T-helper 2 cell treated with Interferon-gamma antibody and Interleukin-4, amounts not matched to agents 100 ng/mL and 5 ng/mL, for 36 hours (primary cell): ENCODE results near the gene ITPR2. TPM values are rescaled to one million over a fixed set of nuclear protein-coding genes. Genes with fewer than 3 reads are reported as not detected.
"Not testable (repeated sequence)": the region's sequence is repeated elsewhere in the genome, so short reads cannot be mapped to it uniquely, and the experiment has no call there.

Experiments used
- intact Hi-C: fragments of 100-400 bp; cut with micrococcal nuclease; formaldehyde crosslinking; loops from one replicate; pipeline ENCODE4 v1.15.1; 2023
- total RNA-seq: library from RNA; stranded (reverse); gene quantifications from 2 replicates; pipeline ENCODE4 v1.2.3, GENCODE V29; 2022

Gene ITPR2
- total RNA-seq, 1 donor from 2014 or later = 40.2 TPM

- intact Hi-C loops = loop anchor here (5.0 to 10.0 kb wide), 2 partner anchors 86 to 454 kb away; partner anchors contain the start of genes FGFR1OP2 and INTS13
Observed at GRCh38 chr12:26851031-26851809, 18.2 kb upstream of the ITPR2 start.

- intact Hi-C loops = loop anchor here (10.0 kb wide), 1 partner anchor 723 kb away; the partner anchor contains the start of gene BHLHE41
Observed at GRCh38 chr12:26848156-26848825, 15.3 kb upstream of the ITPR2 start.

GRCh38 chr12:26847431-26847830 lies 14.4 kb upstream of the ITPR2 start:
- intact Hi-C loops = loop anchor here (10.0 kb wide), 1 partner anchor 723 kb away; the partner anchor contains the start of gene BHLHE41

GRCh38 chr12:26846416-26846815 lies 13.4 kb upstream of the ITPR2 start:
- intact Hi-C loops = loop anchor here (10.0 kb wide), 1 partner anchor 722 kb away; the partner anchor contains the start of gene BHLHE41

GRCh38 chr12:26845984-26846383 lies 13.0 kb upstream of the ITPR2 start:
- intact Hi-C loops = loop anchor here (10.0 kb wide), 1 partner anchor 721 kb away; the partner anchor contains the start of gene BHLHE41

GRCh38 chr12:26845057-26845666 lies 12.2 kb upstream of the ITPR2 start:
- intact Hi-C loops = loop anchor here (10.0 kb wide), 1 partner anchor 720 kb away; the partner anchor contains the start of gene BHLHE41

- intact Hi-C loops = loop anchor here (10.0 kb wide), 1 partner anchor 719 kb away; the partner anchor contains the start of gene BHLHE41
Observed at GRCh38 chr12:26843311-26843710, 10.3 kb upstream of the ITPR2 start.

- intact Hi-C loops = loop anchor here (10.0 kb wide), 1 partner anchor 716 kb away; the partner anchor contains the start of gene BHLHE41
Observed at GRCh38 chr12:26841085-26841484, 8.1 kb upstream of the ITPR2 start.

GRCh38 chr12:26839512-26839911 lies 6.5 kb upstream of the ITPR2 start:
- intact Hi-C loops = no loop called here

GRCh38 chr12:26838888-26839416 lies 6.0 kb upstream of the ITPR2 start:
- intact Hi-C loops = no loop called here

- intact Hi-C loops = no loop called here
Observed at GRCh38 chr12:26836201-26836600, 3.2 kb upstream of the ITPR2 start.

- intact Hi-C loops = not testable (repeated sequence)
Observed at GRCh38 chr12:26834503-26835060, 1.6 kb upstream of the ITPR2 start.

- intact Hi-C loops = loop anchor here (1.0 to 2.0 kb wide), 6 partner anchors 19 to 410 kb away; partner anchors contain the start of genes FGFR1OP2, STK38L and TM7SF3
Observed at GRCh38 chr12:26833743-26834490, 923 bp upstream of the ITPR2 start.

GRCh38 chr12:26831951-26832821 lies 808 bp downstream of the ITPR2 start:
- intact Hi-C loops = loop anchor here (2.0 kb wide), 1 partner anchor 83 kb away; no protein-coding TSS in a partner anchor

- intact Hi-C loops = no loop called here
Observed at GRCh38 chr12:26830783-26831551, 2.0 kb downstream of the ITPR2 start.

GRCh38 chr12:26830363-26830762 lies 2.6 kb downstream of the ITPR2 start:
- intact Hi-C loops = no loop called here

- intact Hi-C loops = no loop called here
Observed at GRCh38 chr12:26828280-26829073, 4.5 kb downstream of the ITPR2 start.
